ENCODE data around the gene KCND2.
"Not testable (repeated sequence)": the region's sequence is repeated elsewhere in the genome, so short reads cannot be mapped to it uniquely, and the experiment has no call there.

The KCND2 gene

DNA sequence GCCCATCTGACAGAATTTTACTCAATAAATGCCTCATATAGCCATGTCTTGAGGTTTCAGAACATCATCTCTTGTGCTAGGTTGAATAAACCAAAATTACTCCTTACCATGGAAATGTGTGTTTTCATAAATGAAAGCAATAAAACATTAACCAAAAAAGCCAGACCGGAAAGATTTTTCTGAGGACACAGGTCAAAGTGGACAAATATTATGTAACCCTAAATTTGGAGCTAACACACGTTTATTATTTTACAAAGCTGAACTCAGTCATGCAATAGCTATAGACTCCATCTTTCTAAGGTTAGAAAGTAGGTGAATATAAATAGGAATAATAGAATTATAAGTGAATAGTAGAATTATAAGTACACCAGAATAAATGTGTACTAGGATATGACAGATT lies 315.9 kb downstream of the KCND2 start:
- FAIRE-seq: no peak

DNA sequence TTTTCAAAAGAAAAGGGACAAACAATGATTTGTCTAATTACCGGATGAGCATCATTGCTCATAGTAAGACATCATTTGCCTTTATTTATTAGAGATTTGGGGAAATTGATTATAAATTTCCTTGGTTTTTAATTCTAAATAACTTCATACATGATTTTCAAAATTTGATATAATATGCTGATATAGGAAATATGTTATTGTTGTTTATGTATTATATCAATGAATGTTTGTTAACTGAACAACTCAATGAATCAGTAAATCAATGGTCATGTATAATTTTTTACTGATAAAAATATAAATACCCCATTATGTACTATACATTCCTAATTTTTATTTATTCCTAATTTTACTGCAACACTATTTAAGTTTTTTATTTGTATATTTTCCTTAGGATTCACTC lies 327.6 kb downstream of the KCND2 start:
- no peak for FAIRE-seq

DNA sequence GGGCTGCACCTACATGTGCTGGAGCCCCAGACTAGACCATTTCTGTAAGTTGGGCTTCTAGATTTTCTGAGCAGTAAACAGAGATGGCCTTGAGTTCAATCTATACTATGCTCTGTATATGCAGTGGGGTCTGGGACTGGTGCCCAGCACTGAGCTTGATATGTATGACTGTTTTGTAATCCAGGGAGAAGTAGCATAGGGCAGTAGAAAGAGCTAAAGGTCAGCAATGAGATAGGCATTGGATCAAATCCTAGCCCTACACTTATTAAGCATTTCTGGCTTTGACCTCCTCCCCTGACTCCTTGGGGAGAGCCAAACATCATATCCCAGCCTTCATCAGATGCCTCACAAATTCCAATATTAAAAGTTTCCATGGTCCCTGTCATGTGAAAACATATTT lies 330.4 kb downstream of the KCND2 start:
- FAIRE-seq: no peak

DNA sequence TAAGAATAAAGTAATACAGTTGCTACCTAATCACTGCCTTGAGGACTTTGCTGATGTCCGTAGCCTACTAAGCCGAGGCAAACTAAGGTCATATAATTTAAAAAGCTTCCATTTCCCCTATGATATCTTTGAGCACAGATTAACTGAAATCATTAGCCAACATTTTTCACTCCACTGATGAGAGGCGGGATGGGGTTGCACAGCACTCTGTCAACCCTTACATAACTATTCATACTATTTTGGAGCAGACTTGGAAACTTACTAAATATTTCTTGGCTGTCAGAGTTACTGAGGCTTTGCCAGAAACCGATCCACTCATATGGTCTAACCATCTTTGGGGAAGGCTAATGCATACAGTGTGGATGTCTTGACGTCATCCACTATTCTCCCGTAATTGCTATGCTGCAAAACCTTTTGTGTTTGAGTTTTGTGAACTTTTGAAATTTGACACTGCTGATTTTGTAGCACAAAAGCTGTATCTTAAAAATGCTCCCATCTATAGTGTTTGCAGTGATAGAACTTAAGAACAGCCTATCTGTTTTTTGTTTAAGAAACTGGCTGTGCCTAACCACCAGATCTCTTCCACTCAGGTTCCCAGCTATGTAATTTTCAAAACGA lies 336.3 kb downstream of the KCND2 start:
- FAIRE-seq: no peak

DNA sequence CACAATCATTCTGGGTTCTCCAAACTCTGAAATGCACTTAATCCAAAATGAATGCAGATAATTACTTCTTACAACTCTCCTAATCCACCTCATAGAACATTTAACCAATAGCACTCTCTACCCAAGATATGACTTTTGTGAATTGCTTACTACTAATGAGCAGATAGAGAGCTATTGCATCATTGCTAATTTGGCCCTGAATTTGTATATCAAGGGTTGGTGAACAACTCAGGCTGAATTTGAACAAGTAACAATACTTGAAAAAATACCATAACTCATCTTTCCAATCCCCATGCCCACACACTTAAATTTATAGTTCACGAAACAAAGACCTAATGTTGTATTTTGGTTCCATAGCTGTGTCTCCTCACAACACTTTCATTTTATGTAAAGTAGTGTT lies 339.0 kb downstream of the KCND2 start:
- FAIRE-seq: no peak

DNA sequence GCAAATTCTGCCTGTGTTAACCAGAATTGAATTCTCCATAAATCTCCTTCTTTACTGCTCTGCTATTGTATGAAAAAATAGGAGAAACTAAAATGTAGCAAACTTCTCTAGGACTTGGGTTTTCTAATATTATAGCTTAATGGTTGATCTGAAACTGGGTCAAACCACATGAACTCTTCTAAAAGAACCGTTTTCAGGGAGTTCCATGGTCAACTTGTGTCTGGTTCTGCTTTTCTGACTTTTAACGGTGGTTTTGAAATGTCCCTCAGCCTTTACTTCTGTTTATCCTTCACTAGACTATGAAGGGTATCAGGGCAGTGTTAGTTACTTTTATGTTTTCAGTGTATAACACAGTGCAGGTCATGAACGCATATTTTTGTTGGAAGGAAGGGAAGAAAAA lies 342.7 kb downstream of the KCND2 start:
- FAIRE-seq: no peak

DNA sequence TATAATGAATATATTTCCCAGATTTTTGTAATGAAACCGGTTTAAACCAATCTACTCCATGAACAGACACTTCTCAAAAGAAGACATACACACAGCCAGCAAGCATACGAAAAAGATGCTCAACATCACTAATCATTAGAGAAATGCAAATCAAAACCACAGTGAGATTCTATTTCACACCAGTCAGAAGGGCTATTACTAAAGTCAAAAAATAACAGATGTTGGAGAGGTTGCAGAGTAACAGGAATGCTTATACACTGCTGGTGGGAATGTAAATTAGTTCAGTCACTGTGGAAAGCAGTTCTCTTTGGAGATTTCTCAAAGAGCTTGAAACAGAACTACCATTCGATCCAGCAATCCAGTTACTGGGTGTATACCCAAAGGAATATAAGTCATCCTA lies 344.3 kb downstream of the KCND2 start:
- no peak for FAIRE-seq

DNA sequence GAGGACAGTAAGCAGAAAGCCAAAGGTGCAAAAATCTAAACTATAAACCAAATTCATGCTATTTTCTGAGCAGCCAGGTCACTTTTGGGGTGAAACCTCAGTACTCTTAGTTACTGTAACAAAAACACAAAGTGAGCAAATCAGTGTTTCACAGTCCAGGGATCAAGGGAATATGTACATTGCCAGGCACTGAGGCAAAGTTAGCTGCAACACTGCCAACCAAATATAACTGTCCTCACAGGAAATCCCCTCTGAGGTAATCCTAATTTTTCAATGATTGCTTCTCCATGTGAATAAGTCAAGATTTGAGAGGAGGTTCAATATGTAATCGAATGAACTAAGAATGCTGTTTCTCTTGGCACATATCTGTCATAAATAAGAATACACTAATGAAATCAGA lies 355.3 kb downstream of the KCND2 start:
- no peak for FAIRE-seq

DNA sequence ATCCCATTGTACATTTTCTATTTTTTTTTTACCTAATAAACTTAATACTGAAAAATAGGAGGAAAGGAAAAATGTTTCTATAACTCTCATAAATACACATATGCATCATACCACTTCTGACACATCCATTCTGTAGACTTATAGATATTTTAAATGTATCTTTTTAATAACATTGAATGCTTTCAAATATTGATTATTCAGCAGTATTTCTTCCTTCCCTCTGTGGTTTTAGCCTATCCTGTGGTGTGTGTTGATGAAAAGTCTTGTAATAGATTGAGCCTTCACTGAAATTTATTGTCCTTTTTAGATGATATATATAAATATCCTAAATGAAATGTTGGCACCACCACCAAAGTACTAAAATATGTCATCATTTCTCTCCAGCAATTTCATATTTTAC lies 366.9 kb downstream of the KCND2 start:
- no peak for FAIRE-seq

DNA sequence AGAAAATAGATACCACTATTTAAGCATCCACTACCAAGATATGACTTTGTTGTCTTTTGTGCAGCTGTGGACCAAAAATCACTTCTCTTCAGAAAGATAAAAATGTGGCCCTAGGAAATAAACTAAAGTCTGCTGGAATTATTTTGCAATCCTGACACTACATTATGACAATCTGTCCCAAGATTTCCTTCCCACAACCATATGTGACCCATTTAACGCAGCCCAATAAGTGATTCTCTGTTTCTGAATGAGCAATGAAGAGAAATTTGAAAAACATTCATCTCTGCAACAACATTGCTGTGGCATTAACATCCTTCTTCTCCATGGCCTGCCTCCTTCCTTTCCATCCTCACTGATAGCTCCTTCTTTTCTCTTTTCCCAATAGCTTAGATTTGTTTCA lies 373.0 kb downstream of the KCND2 start:
- no peak for FAIRE-seq

DNA sequence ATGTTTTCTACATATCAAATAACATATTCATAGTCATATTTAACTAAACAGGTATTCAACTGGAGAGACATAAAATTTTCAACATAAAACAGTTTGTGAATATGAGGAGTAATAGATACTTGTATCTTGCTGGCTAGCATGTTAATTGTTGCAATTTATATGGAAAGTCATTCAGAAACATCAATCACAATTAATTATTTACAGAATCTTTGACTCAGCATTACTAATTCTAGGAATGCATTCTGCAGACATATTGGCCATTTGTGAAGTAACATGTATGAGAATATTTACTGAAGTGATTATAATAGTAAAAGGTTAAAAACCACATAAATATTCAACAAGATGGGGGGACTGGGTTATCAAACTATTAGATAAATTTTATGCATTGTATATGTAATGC lies 381.3 kb downstream of the KCND2 start:
- FAIRE-seq: no peak

DNA sequence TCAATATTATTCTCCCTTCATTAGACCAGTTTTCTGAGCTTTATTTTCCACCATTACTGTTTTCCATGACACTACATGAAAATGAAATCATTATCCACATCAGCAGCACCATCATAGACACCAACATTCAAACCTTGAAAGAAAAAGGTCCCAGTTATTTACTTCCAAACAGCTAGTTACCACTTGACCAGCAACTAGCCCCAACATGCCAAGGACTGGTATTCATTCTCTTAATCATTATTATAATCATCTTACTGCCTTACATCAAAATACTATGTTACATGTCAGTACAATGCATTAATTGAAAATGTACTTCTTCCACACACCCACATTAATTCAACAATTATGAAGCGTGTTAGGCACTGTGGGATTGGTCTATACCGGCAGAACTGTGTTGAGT lies 385.5 kb downstream of the KCND2 start:
- FAIRE-seq: no peak

DNA sequence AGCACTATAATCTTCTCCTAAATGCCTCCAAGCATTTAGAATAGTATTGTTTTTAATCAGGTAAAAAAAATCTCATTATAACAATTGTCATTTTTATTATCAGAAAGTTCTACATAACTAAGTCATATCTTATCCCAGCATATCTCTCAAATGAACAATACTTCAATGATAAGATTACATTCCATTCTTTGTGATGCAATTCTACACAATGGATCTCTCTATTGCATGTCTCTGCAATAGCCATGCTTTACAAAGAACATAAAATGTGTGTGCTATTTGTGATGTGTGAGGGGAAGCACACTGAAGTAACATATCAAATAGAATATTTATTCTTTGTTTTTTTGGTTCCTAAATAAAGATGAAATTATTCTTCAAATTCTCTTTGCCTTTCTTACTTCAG lies 389.3 kb downstream of the KCND2 start:
- FAIRE-seq: no peak

DNA sequence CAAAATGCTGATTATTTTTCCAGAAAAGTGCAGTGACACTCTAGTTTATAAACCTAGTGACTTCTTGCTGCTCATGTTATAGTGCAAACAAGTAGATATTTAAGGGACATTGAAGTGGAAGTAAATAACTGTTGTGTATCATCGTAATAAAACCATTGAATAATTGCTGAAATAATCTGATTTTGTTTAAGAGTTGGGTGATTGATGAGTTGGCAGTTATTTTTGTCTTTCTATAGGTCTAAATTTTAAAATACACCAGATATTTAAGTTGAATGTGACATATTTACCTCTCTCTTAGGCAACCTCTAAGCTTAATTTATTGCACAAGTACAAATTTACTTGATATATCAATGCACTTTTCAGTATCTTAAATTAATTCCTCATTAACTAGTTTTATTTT lies 392.1 kb downstream of the KCND2 start:
- no peak for FAIRE-seq

DNA sequence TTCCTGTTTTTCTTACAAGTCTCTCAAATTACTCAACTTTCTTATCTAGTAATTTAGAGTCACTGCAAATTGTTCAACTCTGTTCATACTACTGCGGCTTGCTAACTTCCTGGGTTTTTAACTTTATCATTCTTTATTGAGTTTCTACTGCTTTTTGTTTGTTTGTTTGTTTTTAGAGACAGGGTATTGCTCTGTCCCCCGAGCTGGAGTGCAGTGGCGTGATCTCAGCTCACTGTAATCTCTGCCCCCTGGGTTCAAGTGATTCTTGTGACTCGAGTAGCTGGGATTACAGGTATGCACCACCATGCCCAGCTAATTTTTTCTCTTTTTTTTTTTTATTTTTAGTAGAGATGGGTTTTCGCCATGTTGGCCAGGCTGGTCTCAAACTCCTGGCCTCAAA lies 402.1 kb downstream of the KCND2 start:
- no peak for FAIRE-seq

DNA sequence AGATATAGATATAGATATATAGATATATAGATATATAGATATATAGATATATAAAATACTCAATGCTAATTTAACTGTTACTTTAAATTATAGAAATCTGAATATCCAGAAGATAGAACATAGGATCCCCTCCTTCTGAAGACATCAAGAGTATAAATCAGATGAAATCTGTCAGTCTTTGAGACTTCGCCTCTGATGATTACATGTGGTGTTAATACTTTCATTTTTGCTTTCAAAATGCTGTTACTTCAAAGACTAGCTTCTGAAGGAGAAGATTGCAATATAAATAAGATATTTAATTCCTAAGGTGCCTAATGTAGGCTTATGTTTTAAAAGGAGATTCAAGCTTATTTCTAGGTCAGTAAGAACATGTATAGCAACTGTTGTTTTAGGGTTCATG lies 404.6 kb downstream of the KCND2 start:
- FAIRE-seq: no peak

DNA sequence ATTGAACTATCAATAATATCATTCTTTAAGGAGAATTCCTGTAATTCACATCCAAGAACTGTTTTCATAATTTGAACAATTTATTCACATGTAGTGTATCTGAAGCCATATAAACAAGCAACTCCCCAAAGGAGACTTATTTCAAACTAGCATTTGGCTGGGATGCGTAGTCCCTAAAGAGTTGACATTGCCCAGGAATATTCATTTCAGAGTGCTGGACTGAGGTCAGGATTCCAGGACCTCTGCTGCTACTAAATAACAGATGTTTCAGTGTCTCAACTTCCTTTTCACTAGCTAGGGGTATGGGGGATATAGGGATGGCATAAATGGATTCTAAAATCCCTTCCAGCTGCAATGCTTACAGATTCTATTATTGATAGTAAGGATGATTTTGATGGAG lies 408.0 kb downstream of the KCND2 start:
- no peak for FAIRE-seq

DNA sequence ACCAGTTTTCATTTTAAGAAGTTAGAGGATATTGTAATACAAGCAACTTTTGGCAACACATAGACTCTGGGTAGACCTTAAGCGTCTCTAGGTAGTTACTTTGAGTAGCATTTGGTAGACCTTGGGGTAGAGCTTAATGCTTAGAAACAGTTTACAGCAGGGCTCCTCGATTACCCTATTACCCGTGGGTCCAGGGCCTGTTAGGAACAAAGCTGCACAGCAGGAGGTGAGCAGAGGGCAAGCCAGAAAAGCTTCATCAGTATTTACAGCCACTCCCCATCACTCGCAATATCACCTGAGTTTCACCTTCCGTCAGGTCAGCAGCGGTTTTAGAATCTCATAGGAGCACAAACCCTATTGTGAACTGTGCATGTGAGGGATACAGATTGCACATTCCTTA lies 411.5 kb downstream of the KCND2 start:
- FAIRE-seq: no peak

DNA sequence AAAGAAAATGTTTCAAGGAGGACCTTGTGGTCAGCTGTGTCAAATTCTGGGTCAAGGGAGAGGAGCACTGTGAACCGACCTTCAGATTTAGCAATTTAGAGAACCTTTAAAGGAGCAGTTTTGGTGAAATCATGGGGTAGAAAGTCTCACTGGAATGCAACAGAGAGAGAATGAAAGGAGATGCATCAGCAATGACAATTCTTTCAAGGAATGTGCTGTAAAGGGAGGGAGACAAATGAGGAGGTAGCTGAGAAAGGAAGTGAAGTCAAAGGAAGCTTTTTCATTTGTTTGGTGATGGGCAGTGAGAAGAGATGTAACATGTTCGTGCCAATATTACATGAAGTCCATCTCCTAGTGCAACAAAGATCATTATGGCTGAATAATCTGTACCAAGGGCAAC lies 418.9 kb downstream of the KCND2 start:
- FAIRE-seq: no peak

DNA sequence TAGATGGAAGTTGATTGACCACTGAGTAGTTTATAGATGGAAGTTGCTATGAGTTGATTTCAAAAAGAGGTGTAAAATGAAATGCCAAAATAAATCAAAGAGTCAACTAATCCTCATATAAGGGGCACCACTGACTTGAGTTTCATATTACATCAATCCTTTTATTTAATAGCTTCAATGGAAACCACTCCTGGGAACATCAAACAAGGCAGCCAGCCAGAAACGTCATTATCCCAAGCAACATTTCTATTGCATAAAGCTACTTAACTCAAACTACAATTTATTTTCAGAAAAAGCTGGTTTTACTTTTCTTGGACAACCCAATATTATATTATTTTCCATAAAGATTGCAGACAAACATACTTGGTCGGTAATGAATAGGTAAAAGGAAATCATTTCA lies 422.9 kb downstream of the KCND2 start:
- FAIRE-seq: no peak

DNA sequence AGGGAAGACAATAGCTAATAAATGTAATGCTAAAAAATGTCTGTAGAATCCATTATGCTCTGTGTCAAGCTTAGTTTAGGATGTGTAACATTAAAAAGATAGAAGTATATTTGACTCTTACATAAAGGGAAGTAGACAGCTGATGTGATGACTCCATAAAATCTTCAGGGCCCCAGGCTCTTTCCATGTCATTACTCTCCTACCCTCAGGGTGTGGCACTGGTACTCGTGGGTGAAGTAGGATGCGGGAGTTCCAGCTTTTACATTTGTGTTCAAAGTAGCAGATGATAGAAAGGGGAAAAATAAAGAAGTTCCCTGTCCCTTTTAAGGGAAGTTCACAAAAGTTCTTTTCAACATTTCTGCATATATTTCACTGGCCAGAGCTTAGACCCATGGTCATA lies 427.8 kb downstream of the KCND2 start:
- FAIRE-seq: no peak

DNA sequence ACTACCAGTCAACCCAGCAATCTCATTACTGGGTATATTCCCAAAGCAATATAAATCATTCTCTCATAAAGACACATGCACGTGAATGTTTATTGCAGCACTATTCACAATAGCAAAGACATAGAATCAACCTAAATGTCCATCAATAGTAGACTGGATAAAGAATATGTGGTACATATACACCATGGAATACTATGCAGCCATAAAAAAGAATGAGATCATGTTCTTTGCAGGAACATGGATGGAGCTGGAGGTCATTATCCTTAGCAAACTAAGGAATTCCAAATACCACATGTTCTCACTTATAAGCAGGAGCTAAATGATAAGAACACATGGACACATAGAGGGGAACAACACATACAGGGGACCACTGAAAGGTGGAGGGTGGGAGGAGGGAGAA lies 429.4 kb downstream of the KCND2 start:
- not testable (repeated sequence) for FAIRE-seq

DNA sequence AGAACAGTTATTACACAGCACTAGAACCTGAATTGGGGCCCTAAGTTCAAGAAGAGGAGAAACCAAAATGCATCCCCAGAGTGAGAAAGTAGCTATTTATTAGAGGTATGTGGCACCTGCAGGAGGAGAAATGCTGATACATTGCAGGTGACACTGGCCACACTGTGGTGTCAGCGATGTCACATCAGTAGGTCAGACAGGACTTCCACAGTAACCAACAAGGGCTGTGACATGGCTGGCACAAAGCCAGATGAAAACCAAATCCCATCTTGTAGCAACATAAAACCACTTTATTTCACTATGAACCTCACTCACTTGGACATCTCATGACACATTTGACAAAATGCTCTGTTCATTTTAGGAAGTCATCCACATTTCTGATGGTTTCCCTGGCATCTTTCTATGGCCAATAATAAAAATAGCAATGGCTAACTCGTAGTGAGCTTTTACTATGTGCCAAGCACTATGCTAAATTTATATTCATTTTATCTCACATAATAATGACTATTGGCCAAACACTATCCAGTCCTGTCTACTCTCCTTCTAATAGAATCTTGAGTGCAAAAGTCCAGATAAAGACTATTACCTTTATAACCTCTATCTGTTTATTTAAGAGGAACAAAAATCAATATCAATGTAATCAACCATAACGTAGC lies 430.7 kb downstream of the KCND2 start:
- FAIRE-seq: no peak

DNA sequence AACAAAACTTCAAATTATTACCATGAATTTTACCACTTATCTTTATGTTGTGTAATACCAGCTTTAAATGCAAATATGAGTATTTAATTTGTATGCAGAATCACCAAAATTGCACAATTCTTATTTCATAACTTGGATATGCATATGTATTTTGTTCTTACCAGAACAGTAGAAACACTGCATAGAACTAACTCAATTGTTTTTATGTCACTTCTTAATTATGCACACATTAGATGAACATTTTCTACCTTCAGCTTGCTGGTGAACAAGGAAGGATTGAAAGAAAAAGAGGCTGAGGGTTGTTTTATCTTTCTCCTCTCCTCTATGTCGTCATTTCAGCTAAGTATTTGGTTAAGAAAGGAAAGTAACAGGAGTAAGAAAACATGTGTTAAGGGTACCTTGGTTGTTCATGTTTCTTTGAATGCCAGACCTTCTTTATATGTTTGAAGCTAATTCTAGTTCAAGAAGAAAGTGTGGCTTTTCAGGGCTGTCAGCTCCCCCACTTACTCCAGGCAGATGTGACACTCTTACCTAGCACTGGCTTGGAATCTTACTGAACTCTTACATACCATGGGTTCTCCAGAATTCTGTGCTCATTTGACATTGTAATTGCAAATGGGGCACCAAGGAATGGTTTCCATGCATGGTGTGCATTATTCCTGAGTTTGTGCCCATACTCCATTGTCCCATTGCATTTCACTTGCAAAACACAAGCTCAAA lies 436.4 kb downstream of the KCND2 start:
- no peak for FAIRE-seq

DNA sequence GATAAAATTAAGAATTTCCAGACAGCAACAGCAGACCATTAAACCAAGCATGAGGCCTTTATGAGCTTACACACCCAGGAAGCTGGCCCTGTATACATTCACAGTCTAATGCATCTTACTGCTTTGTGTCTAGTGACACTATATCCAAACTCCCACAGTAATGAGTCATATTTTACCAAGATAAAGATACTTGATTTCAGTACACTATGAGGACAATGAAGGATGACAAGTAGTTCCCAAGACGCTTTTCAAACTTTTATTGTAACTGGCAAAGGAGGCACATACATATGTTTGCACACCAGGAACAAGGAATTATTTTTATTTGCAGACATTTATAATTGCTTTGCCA lies 437.0 kb downstream of the KCND2 start:
- FAIRE-seq: no peak

Data from G401.6 (cell line).